SU-DHL-6 (cell line): ENCODE data around the gene REC114.

Source experiments
- CTCF ChIP-seq: fragments of 200-600 bp; sonication (generic); IDR thresholded peaks from one replicate; pipeline ENCODE4 v1.5.1; 2017; ENCODE audit warnings: antibody characterized with exemption, mild to moderate bottlenecking, low read length, moderate library complexity; ENCODE audit not compliant: insufficient read depth, poor library complexity, severe bottlenecking
- EZH2phosphoT487 ChIP-seq: fragments of 200-600 bp; sonication (generic), shearing (Covaris generic); conservative IDR thresholded peaks from 2 replicates; pipeline ENCODE4 v1.6.1; 2018; ENCODE audit warnings: mild to moderate bottlenecking, antibody characterized with exemption, low read length, moderate library complexity, mixed read lengths

DNA sequence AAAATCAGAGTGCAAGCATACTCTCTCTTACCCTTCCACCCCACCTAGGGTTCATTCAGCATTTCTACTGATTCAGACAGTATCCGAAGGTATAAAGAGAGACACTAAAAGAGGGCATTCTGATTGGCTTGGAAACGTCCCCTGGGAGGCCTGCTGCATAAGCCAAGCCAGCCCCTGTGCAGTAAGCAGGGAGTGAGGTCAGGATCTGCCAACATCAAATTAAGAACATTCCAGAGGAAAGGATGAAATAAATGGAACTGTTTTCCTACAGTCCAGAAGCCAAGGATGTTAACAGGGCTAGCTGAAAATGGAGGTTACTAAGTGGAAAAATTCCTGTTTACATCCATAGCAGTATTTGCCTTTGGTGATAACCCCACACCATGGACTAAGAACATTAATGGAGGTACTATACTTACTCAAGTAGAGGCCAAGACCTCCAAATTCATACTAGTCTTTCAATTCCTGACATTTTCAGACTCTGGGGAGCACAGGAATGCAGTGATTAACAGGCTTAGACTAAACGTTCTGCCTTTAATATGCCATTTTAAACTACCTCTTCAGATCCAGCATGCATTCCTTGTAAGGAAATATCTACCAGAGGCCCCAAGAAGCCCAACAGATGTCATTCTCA lies 155.7 kb downstream of the REC114 start:
- TF ChIP-seq CTCF: no peak
- no peak for TF ChIP-seq EZH2phosphoT487
